PC-3 (cell line): ENCODE results near the gene SGMS1.

Experiments
- EZH2 ChIP-seq: fragments of 300-600 bp; sonication (generic); IDR thresholded peaks from one replicate; pipeline ENCODE4 v1.6.1; 2017; ENCODE audit warnings: antibody characterized with exemption, mild to moderate bottlenecking, low read length; ENCODE audit not compliant: unreplicated experiment
- TF ChIP-seq, protein P1 (sequence below): fragments of 300-600 bp; sonication (generic); conservative IDR thresholded peaks from 2 replicates; pipeline ENCODE4 v1.5.1; 2017; ENCODE audit warnings: antibody characterized with exemption, low read depth, mild to moderate bottlenecking, low read length

GRCh38 chr10:50379616-50380015 lies 244.1 kb downstream of the SGMS1 start:
- TF ChIP-seq, protein P1, sequence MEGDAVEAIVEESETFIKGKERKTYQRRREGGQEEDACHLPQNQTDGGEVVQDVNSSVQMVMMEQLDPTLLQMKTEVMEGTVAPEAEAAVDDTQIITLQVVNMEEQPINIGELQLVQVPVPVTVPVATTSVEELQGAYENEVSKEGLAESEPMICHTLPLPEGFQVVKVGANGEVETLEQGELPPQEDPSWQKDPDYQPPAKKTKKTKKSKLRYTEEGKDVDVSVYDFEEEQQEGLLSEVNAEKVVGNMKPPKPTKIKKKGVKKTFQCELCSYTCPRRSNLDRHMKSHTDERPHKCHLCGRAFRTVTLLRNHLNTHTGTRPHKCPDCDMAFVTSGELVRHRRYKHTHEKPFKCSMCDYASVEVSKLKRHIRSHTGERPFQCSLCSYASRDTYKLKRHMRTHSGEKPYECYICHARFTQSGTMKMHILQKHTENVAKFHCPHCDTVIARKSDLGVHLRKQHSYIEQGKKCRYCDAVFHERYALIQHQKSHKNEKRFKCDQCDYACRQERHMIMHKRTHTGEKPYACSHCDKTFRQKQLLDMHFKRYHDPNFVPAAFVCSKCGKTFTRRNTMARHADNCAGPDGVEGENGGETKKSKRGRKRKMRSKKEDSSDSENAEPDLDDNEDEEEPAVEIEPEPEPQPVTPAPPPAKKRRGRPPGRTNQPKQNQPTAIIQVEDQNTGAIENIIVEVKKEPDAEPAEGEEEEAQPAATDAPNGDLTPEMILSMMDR = no peak
- no peak for TF ChIP-seq EZH2
